Stimulated activated CD4-positive, alpha-beta T cell treated with anti-CD3 and anti-CD28 coated beads, Interleukin-12 subunit alpha, Interleukin-12 subunit beta, amount 100 ng/mL, for 24 hours (primary cell): Measurements from ENCODE around the gene MFRP.
"Not testable (repeated sequence)": the region's sequence is repeated elsewhere in the genome, so short reads cannot be mapped to it uniquely, and the experiment has no call there.

Experiments
- DNase-seq, 2 experiments: peaks; one replicate each; pipeline ENCODE4 v3.0.0-alpha.2; 2020; ENCODE audit warnings: low read depth in 2 of 2

Gene MFRP

GRCh38 chr11:119346605-119347004 is at the start of gene MFRP:
TSS of gene MFRP (minus strand) at chr11:119346705. CDS start at chr11:119346513, 192 bp downstream.
- no peak for DNase-seq

DNA sequence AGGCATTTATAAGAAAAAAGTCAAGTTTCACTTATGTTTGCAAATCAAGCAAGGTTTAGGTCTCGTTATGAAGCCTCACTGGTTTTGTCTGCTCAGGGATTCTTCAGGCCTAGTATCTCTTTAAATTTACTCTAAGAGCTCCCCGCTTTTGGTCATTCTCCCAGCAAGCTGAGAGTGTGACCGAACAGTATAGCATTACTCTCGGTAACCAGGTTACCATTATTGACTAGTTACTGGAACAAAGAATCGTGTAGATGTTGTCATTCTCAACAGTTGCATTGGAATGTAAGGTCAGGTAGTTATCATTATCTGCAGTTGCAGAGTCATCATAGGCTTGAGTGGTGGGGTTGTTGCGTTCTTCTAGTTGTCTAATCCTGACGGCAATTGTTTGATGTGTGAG is 44.8 kb upstream of the MFRP start:
- DNase-seq = no peak

- DNase-seq = no peak
These were observed 43.2 kb upstream of the MFRP start for GRCh38 chr11:119389611-119390254.

GRCh38 chr11:119388103-119388502 is 41.6 kb upstream of the MFRP start:
- no peak for DNase-seq

DNA sequence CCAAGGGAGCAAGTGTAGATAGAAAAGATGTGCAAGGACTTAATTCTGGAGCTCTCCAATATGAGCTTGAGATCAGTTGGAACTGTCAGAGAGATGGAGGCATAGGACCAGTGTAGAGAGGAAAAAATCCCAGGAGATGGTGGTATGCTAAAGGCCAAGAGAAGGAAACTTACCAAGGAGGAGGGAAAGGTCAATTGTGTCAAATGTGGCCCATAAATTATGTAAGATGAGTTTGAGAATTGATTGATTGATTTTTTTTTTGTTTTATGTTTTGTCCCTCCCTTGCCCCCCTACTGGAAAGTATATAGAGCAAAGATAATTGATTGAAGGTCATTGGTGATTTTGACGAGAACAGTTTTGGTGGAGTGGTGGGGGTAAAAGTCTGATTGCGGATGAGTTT is 37.8 kb upstream of the MFRP start:
- no peak for DNase-seq

DNA sequence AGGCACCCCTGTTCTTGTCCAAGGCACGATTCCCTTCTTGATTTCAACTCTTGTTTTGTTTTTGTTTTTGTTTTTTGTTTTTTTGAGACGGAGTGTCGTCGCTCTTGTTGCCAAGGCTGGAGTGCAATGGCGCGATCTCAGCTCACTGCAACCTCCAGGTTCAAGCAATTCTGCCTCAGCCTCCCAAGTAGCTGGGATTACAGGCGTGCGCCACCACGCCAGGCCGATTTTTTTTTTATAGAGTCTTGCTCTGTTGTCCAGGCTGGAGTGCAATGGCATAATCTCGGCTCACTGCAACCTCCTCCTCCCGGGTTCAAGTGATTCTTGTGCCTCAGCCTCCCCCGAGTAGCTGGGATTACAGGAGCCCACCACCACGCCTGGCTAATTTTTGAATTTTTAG is 36.0 kb upstream of the MFRP start:
- not testable (repeated sequence) for DNase-seq

- no peak for DNase-seq
These were observed 35.6 kb upstream of the MFRP start for GRCh38 chr11:119382101-119382500.

GRCh38 chr11:119381181-119381988 is 34.9 kb upstream of the MFRP start, which contains the start of gene USP2:
TSS of gene USP2 (minus strand) at chr11:119381690. CDS start at chr11:119373480, 8,210 bp downstream.
- peak; percentile 91 to 96 for DNase-seq

DNA sequence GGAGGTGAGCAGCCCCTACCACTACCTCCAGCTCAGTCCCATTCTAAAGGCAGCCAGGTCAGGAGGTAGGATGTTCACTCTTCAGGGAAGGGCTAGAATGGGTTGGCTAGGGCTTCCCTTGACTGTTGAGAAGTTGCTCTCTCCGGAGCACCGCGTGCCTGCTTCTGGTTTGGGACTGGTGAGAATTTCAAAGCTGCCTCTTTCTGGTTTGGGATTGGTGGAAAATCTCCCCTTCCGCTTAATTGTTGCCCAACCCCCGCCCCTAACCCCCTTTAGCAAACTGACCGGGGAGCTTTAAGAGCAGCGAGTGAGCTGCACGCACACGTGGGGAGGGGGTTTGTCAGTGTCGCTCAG is 34.3 kb upstream of the MFRP start:
- DNase-seq = no peak

GRCh38 chr11:119380160-119380826 is 33.8 kb upstream of the MFRP start:
- DNase-seq = no peak

- no peak for DNase-seq
These were observed 32.5 kb upstream of the MFRP start for GRCh38 chr11:119378851-119379465.

DNA sequence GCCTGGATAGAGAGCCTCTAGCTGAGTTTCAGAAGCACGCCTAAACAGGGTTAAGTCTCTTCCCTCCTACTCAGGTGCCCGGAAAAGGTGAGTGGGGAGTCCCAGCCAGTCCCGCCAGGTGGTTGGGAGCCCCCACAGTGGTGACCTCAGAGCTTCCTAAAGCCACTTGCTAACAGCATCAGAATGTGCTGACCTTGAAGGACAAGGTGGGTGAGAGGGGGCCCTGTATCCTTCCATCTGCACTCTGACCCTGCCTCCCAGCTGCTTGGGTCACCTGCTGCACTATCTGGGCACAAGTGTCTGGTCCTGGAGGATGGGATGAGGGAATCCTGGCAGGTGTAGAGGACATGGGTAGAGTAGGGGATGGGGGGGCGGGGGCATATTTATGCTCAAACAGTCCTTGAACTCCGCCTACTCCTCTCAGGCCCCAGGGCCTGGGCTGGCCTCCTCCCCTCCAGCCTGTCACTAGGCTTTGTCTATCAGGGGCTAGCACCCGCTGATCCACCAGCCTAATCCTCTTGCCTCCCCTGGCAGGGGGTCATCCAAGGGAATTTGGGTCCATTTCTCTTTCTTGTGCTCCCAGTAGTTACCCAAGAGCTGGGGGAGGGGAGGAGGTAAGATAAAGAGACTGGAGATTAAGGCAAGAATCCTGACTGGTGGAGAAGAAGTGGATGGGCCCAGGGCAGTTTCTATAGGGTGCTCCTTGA is 31.6 kb upstream of the MFRP start:
- DNase-seq = no peak

DNA sequence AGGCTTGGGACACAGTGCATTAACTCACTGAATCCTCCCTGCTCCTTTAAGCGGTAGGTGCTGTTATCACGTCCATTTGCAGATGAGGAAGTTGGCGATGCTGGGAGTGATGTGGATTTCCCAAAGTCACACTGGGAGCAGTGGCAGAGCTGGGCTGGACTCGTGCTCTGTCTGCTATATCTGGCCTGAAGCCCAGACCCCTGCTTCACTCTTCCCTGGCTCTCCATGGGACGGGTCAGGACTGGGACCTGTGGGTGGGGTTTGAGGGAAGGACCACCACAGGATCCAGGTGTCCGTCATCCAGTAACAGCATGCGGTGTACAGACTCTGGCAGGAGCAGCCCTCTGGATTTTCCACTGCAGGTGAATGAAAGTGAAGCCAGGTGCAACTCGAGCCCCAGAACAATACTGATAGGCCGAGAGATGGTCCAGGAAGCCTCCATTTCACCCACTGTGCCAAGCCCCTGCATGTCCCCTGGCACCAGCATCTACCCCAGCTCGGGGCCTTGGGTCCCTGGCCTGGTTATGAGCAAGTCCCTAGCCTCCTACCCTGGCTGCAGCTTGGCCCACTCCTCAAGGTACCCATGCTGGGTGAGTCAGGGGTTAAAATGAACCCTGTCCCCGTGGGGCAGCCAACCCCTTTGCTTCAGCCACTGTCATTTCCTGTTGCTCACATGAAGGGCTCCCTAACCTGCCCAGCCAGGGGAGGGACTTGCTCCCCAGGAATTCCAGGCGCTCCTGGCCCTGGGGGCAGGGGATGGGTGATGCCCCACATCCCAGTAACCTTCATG is 30.8 kb upstream of the MFRP start:
- no peak for DNase-seq

- DNase-seq = no peak
These were observed 29.8 kb upstream of the MFRP start for GRCh38 chr11:119376197-119376847.

- no peak for DNase-seq
These were observed 29.1 kb upstream of the MFRP start for GRCh38 chr11:119375337-119376196.

DNA sequence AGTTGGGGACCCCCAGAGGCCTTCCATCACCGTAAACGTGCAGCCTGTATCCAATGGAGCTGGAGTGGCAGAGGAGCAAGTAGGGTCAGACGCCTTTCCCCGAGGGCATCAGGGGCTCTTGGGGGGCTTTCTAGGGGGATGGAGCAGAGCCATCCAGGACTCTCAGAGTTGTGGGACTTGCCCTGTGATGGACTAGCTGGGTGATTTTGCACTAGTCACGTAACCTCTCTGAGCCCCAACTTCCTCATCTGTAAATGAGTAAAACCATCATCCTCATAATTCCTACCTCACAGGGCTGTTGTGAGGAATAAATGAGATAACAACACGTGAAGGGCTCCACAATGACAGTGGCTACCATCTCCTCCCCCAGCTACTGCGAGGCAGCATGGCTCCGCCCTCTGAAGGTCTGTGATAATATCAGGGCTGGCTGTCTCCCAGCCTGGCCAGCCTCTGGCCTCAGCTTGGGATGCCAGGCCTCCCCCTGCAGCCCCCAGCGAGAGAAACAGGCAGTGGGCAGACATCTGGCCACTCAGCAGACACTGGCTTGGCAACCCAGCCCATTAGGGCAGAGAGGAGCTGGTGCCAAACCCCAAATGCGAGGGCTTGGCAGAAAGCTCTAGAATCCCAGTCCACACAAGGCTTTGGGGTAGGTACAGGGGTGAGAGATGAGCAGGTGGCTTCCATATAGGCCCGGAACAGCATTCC is 28.3 kb upstream of the MFRP start:
- DNase-seq = no peak

GRCh38 chr11:119373921-119374631 is 27.6 kb upstream of the MFRP start:
- peak in 1 of 2 experiments; percentile 37 for DNase-seq
